GM21529 (cell line): Measurements from ENCODE around the gene ZIC2.
"Not testable (repeated sequence)": the region's sequence is repeated elsewhere in the genome, so short reads cannot be mapped to it uniquely, and the experiment has no call there.

Experiments used
- ATAC-seq: cut with Tn5 transposase; IDR thresholded peaks from one replicate; pipeline ENCODE4 v1.9.1; 2021; ENCODE audit not compliant: unreplicated experiment

Gene ZIC2

GRCh38 chr13:99981735-99982035 is at the start of gene ZIC2:
ZIC2 (plus strand) TSS chr13:99981784; CDS start chr13:99982065, 281 bp downstream.
- ATAC-seq: no peak

- no peak for ATAC-seq
These were observed 48.7 kb upstream of the ZIC2 start for GRCh38 chr13:99932912-99933311.

- no peak for ATAC-seq
These were observed 45.8 kb upstream of the ZIC2 start for GRCh38 chr13:99935772-99936171.

GRCh38 chr13:99938635-99939034 is 42.9 kb upstream of the ZIC2 start:
- ATAC-seq: no peak

- ATAC-seq: no peak
These were observed 40.5 kb upstream of the ZIC2 start for GRCh38 chr13:99941086-99941485.

- ATAC-seq: no peak
These were observed 39.7 kb upstream of the ZIC2 start for GRCh38 chr13:99941911-99942310.

- ATAC-seq: no peak
These were observed 37.5 kb upstream of the ZIC2 start for GRCh38 chr13:99944102-99944501.

- ATAC-seq: no peak
These were observed 37.0 kb upstream of the ZIC2 start for GRCh38 chr13:99944606-99945005.

GRCh38 chr13:99945515-99945914 is 36.1 kb upstream of the ZIC2 start:
- ATAC-seq: not testable (repeated sequence)

GRCh38 chr13:99947666-99948065 is 33.9 kb upstream of the ZIC2 start:
- ATAC-seq: no peak

GRCh38 chr13:99948411-99948810 is 33.2 kb upstream of the ZIC2 start:
- ATAC-seq: no peak

- ATAC-seq: no peak
These were observed 32.5 kb upstream of the ZIC2 start for GRCh38 chr13:99948907-99949678.

GRCh38 chr13:99949679-99950413 is 31.7 kb upstream of the ZIC2 start:
- no peak for ATAC-seq

GRCh38 chr13:99951666-99952065 is 29.9 kb upstream of the ZIC2 start:
- not testable (repeated sequence) for ATAC-seq

- no peak for ATAC-seq
These were observed 28.3 kb upstream of the ZIC2 start for GRCh38 chr13:99953138-99953755.

GRCh38 chr13:99955107-99955746 is 26.4 kb upstream of the ZIC2 start:
- ATAC-seq: no peak

- ATAC-seq: no peak
These were observed 25.7 kb upstream of the ZIC2 start for GRCh38 chr13:99955747-99956472.

GRCh38 chr13:99956473-99957349 is 24.9 kb upstream of the ZIC2 start:
- ATAC-seq: no peak

- no peak for ATAC-seq
These were observed 23.0 kb upstream of the ZIC2 start for GRCh38 chr13:99958406-99959126.
